Daoy (cell line): ENCODE results near the gene IGSF21. TPM values are rescaled to one million over a fixed set of nuclear protein-coding genes. Genes with fewer than 3 reads are reported as not detected.

Source experiments
- DNase-seq: peaks from one replicate; pipeline ENCODE4 v3.0.0-alpha.2; 2015; ENCODE audit warnings: low read depth
- total RNA-seq: library from RNA; depleted of rRNA; stranded (reverse); fragments of >200 nt; shearing (Covaris generic); gene quantifications from 2 replicates; pipeline ENCODE4 v1.2.3, GENCODE V29; 2014

The IGSF21 gene
- total RNA-seq, 1 experiment from 2014 or later = not detected

GRCh38 chr1:18205319-18205718 is 97.7 kb downstream of the IGSF21 start:
- no peak for DNase-seq

GRCh38 chr1:18211764-18212163 is 104.2 kb downstream of the IGSF21 start:
- no peak for DNase-seq

GRCh38 chr1:18217398-18218043 is 109.9 kb downstream of the IGSF21 start:
- peak; percentile 21 for DNase-seq

- no peak for DNase-seq
Measured at GRCh38 chr1:18229625-18230024, 122.0 kb downstream of the IGSF21 start.

- DNase-seq = no peak
Measured at GRCh38 chr1:18230321-18230720, 122.7 kb downstream of the IGSF21 start.

- DNase-seq = no peak
Measured at GRCh38 chr1:18230840-18231239, 123.2 kb downstream of the IGSF21 start.

- DNase-seq = no peak
Measured at GRCh38 chr1:18232052-18232451, 124.5 kb downstream of the IGSF21 start.

GRCh38 chr1:18233176-18233864 is 125.7 kb downstream of the IGSF21 start:
- no peak for DNase-seq

GRCh38 chr1:18234790-18235242 is 127.2 kb downstream of the IGSF21 start:
- peak; percentile 60 for DNase-seq

- DNase-seq = no peak
Measured at GRCh38 chr1:18237371-18237770, 129.8 kb downstream of the IGSF21 start.

GRCh38 chr1:18238190-18238589 is 130.6 kb downstream of the IGSF21 start:
- no peak for DNase-seq

GRCh38 chr1:18239671-18240070 is 132.1 kb downstream of the IGSF21 start:
- DNase-seq = peak; percentile 35

- DNase-seq = no peak
Measured at GRCh38 chr1:18240906-18241305, 133.3 kb downstream of the IGSF21 start.

GRCh38 chr1:18241891-18242290 is 134.3 kb downstream of the IGSF21 start:
- DNase-seq = no peak

GRCh38 chr1:18243503-18244175 is 136.0 kb downstream of the IGSF21 start:
- DNase-seq = no peak

GRCh38 chr1:18244762-18245161 is 137.2 kb downstream of the IGSF21 start:
- no peak for DNase-seq

GRCh38 chr1:18245647-18246046 is 138.0 kb downstream of the IGSF21 start:
- no peak for DNase-seq

GRCh38 chr1:18246543-18246942 is 138.9 kb downstream of the IGSF21 start:
- peak; percentile 8 for DNase-seq

GRCh38 chr1:18247151-18247550 is 139.6 kb downstream of the IGSF21 start:
- no peak for DNase-seq

- no peak for DNase-seq
Measured at GRCh38 chr1:18249631-18250030, 142.0 kb downstream of the IGSF21 start.

- DNase-seq = no peak
Measured at GRCh38 chr1:18253093-18253492, 145.5 kb downstream of the IGSF21 start.

- DNase-seq = peak; percentile 34
Measured at GRCh38 chr1:18256282-18257235, 149.0 kb downstream of the IGSF21 start.
